Skeletal muscle tissue (tissue), 5 donors: ENCODE data around the gene GOLGA6B. TPM values are rescaled to one million over a fixed set of nuclear protein-coding genes. Genes with fewer than 3 reads are reported as not detected.
"Not testable (repeated sequence)": the region's sequence is repeated elsewhere in the genome, so short reads cannot be mapped to it uniquely, and the experiment has no call there.

ENCODE experiments used
- H3K27ac ChIP-seq: one replicate; pipeline ENCODE4 v1.7.0; 2013; ENCODE audit warnings: mild to moderate bottlenecking, low read depth, low read length, inconsistent platforms
- H3K27me3 ChIP-seq, 3 donors: one replicate each; pipeline ENCODE4 v1.7.0; 2013; ENCODE audit warnings: low read length in 3 of 3; ENCODE audit not compliant: control insufficient read depth in 3 of 3, insufficient read depth in 3 of 3
- H3K36me3 ChIP-seq, 3 donors: one replicate each; pipeline ENCODE4 v1.7.0; 2013; ENCODE audit warnings: low read length in 3 of 3; ENCODE audit not compliant: control insufficient read depth in 3 of 3, insufficient read depth in 3 of 3
- H3K4me1 ChIP-seq, 3 donors: one replicate each; pipeline ENCODE4 v1.7.0; 2013; ENCODE audit warnings: low read length in 3 of 3, mild to moderate bottlenecking in 3 of 3; ENCODE audit not compliant: control insufficient read depth in 3 of 3, insufficient read depth in 3 of 3
- H3K4me3 ChIP-seq, 3 donors: one replicate each; pipeline ENCODE4 v1.7.0; 2013; ENCODE audit warnings: low read length in 3 of 3
- H3K9ac ChIP-seq, 3 donors: one replicate each; pipeline ENCODE4 v1.7.0; 2013; ENCODE audit warnings: low read length in 3 of 3, mild to moderate bottlenecking in 3 of 3, moderate library complexity in 2 of 3, low read depth in 1 of 3
- H3K9me3 ChIP-seq, 3 donors: one replicate each; pipeline ENCODE4 v1.7.0; 2013; ENCODE audit warnings: low read length in 3 of 3; ENCODE audit not compliant: control insufficient read depth in 3 of 3
- small RNA-seq: library from RNA; depleted of rRNA; stranded (forward); fragments of <200 nt; gene quantifications from one replicate; pipeline ENCODE3, GENCODE V24; 2014
- total RNA-seq: library from RNA; depleted of rRNA; stranded (reverse); fragments of >200 nt; gene quantifications from one replicate; pipeline ENCODE4 v1.2.3, GENCODE V29; 2014
- donor health status: Osteomylitis.

GOLGA6B gene
- total RNA-seq, 1 donor from 2014 or later: not detected

DNA sequence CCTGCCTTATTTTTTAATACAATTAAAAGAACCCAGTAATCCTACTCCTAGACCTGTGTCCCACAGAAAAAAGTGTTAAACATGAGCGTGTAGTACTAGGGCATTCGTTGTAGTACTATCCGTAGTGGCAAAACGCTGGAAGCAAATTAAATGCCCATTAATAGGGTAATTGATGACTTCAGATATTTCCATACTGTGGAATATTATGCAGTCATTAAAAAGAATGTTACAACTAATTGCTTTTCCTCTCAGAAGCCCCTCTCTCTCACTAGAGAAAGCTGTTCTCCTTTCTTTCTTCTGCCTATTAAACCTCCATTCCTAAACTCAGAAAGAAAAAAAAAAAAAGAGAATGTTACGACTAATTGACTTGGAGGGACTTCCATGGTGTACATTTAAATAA, 34.2 kb downstream of the GOLGA6B start:
- peaks cover 4 to 10% (median 8%) of the 10 kb centered on the region in 3 donors for H3K4me1 ChIP-seq
- H3K9ac ChIP-seq: no peak overlapping the region
- no peak overlapping the region for H3K4me3 ChIP-seq
- H3K27ac ChIP-seq: no peak overlapping the region
- H3K36me3 ChIP-seq: no peaks in the 10 kb centered on the region
- H3K9me3 ChIP-seq: no peaks in the 10 kb centered on the region
- no peaks in the 10 kb centered on the region for H3K27me3 ChIP-seq

DNA sequence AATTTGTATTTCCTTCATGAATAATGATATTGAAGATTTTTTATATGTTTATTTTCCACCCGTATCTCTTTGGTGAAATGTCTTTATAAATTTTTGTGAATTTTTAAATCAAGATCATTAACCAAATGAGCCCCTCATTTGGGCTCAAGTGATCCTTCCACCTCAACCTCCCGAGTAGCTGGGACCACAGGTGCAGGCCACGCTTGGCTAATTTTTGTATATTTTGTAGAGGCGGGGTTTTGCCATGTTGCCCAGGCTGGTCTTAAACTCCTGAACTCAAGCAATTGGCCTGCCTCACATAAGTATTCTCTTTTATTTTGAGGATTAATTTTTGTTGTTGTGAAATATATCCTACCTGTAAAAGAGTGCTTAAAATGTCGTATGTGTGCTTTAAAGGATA, 36.4 kb downstream of the GOLGA6B start:
- Histone ChIP-seq H3K9ac (no peak overlapping the region), H3K9me3 (no peaks in the 10 kb centered on the region), H3K4me3 (no peak overlapping the region), H3K36me3 (no peaks in the 10 kb centered on the region), H3K4me1 (peaks cover 0 to 3% (median 0%) of the 10 kb centered on the region in 3 donors), H3K27ac (no peak overlapping the region), H3K27me3 (no peaks in the 10 kb centered on the region)

- H3K9me3 ChIP-seq: no peaks in the 10 kb centered on the region
- peaks cover 0 to 3% (median 0%) of the 10 kb centered on the region in 3 donors for H3K36me3 ChIP-seq
- no peak overlapping the region for H3K27ac ChIP-seq
- no peak overlapping the region for H3K4me3 ChIP-seq
- no peak overlapping the region for H3K9ac ChIP-seq
- H3K4me1 ChIP-seq: no peaks in the 10 kb centered on the region
- H3K27me3 ChIP-seq: no peaks in the 10 kb centered on the region
Measured at GRCh38 chr15:72698938-72699337, 44.4 kb downstream of the GOLGA6B start.

DNA sequence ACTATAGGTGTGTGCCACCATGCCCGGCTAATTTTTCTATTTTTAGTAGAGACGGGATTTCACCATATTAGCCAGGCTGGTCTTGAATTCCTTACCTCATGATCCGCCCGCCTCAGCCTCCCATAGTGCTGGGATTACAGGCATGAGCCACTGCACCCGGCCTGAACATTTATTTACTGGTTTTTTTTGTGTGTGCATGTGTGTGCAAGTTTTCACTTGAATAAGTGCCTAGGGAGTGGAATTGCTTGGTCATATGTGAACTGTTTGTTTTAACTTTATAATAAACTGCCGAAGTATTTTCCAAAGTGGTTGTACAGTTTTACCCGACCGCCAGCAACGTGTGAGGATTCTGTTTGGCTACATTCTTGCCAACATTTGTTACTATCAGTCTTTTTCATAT, 45.6 kb downstream of the GOLGA6B start:
- no peak overlapping the region for H3K27ac ChIP-seq
- H3K36me3 ChIP-seq: peaks cover 0 to 3% (median 0%) of the 10 kb centered on the region in 3 donors
- H3K4me1 ChIP-seq: no peaks in the 10 kb centered on the region
- no peak overlapping the region for H3K4me3 ChIP-seq
- H3K27me3 ChIP-seq: no peaks in the 10 kb centered on the region
- H3K9me3 ChIP-seq: no peaks in the 10 kb centered on the region
- no peak overlapping the region for H3K9ac ChIP-seq

- H3K27me3 ChIP-seq: no peaks in the 10 kb centered on the region
- peaks cover 0 to 2% (median 0%) of the 10 kb centered on the region in 3 donors for H3K36me3 ChIP-seq
- no peaks in the 10 kb centered on the region for H3K4me1 ChIP-seq
- H3K9me3 ChIP-seq: no peaks in the 10 kb centered on the region
- no peak overlapping the region for H3K27ac ChIP-seq
- no peak overlapping the region for H3K9ac ChIP-seq
- no peak overlapping the region for H3K4me3 ChIP-seq
Measured at GRCh38 chr15:72706266-72706665, 51.8 kb downstream of the GOLGA6B start.

- H3K9ac ChIP-seq, H3K9me3 ChIP-seq, H3K27ac ChIP-seq, H3K4me1 ChIP-seq, H3K4me3 ChIP-seq, H3K27me3 ChIP-seq: not testable (repeated sequence)
- H3K36me3 ChIP-seq: peaks cover 2 to 15% (median 14%) of the 10 kb centered on the region in 3 donors
Measured at GRCh38 chr15:72708551-72709303, 54.2 kb downstream of the GOLGA6B start.

Small RNA genes within 50 kb of the gene (small RNA-seq; reads per million reads assigned to genes)
- gene RN7SL853P: not detected

Other genes with a start within 250 kb of the GOLGA6B start
- 27.1 TPM for gene ARIH1, start 180.4 kb upstream of the GOLGA6B start, total RNA-seq
- gene HIGD2B, start 31.5 kb downstream of the GOLGA6B start, total RNA-seq: not detected
- gene BBS4, start 31.5 kb downstream of the GOLGA6B start, total RNA-seq: 26.6 TPM
- 39.1 TPM for gene ADPGK, start 129.1 kb downstream of the GOLGA6B start, total RNA-seq